Panc1 (cell line): ENCODE results near the gene STXBP5.

Source experiments
- POLR2AphosphoS5 ChIP-seq: IDR thresholded peaks from 2 replicates; pipeline ENCODE4 v1.6.1; 2012; ENCODE audit warnings: mild to moderate bottlenecking, low read depth, low read length, moderate library complexity
- SIN3A ChIP-seq: IDR thresholded peaks from 2 replicates; pipeline ENCODE4 v1.6.1; 2012; ENCODE audit warnings: low read depth, mild to moderate bottlenecking, low read length, moderate library complexity, borderline replicate concordance; ENCODE audit not compliant: insufficient read depth
- TCF7L2 ChIP-seq: IDR thresholded peaks from 2 replicates; pipeline ENCODE4 v1.6.1; 2011; ENCODE audit warnings: mild to moderate bottlenecking, low read depth, low read length, inconsistent platforms
- TF ChIP-seq, protein P1 (sequence below): fragments of 450-650 bp; IDR thresholded peaks from 2 replicates; pipeline ENCODE4 v1.5.1; 2017; ENCODE audit warnings: mild to moderate bottlenecking
- TF ChIP-seq, protein P2 (sequence below), 2 experiments: IDR thresholded peaks; 2 replicates each; pipeline ENCODE4 v1.6.1; 2011 to 2012; ENCODE audit warnings: low read depth in 2 of 2, control low read depth in 1 of 2, low read length in 1 of 2, mild to moderate bottlenecking in 1 of 2, moderate library complexity in 1 of 2; ENCODE audit not compliant: insufficient read depth in 1 of 2

DNA sequence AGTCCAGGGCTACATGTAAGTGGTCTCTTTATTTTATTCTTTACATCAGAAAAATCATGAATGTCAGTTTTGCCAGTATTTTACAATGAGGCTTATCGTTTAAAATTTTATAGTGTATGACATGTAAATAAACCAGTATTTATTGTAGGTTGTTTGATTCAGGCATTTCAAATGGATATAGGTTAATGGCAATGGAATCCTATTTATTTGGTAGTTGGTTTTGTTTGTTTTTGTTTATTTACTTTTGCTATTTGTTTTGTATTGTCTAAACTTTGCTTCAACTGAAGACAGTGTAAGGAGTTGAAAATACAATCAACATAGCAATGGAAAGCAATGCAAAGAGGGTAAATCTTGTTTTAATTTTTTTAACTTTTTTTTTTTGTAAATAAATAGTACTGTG is 185.2 kb downstream of the STXBP5 start:
- TF ChIP-seq, protein P1, sequence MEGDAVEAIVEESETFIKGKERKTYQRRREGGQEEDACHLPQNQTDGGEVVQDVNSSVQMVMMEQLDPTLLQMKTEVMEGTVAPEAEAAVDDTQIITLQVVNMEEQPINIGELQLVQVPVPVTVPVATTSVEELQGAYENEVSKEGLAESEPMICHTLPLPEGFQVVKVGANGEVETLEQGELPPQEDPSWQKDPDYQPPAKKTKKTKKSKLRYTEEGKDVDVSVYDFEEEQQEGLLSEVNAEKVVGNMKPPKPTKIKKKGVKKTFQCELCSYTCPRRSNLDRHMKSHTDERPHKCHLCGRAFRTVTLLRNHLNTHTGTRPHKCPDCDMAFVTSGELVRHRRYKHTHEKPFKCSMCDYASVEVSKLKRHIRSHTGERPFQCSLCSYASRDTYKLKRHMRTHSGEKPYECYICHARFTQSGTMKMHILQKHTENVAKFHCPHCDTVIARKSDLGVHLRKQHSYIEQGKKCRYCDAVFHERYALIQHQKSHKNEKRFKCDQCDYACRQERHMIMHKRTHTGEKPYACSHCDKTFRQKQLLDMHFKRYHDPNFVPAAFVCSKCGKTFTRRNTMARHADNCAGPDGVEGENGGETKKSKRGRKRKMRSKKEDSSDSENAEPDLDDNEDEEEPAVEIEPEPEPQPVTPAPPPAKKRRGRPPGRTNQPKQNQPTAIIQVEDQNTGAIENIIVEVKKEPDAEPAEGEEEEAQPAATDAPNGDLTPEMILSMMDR: no peak
- peak; percentile 37; the same call in 1 of the 2 replicates for TF ChIP-seq POLR2AphosphoS5
- TF ChIP-seq, protein P2, sequence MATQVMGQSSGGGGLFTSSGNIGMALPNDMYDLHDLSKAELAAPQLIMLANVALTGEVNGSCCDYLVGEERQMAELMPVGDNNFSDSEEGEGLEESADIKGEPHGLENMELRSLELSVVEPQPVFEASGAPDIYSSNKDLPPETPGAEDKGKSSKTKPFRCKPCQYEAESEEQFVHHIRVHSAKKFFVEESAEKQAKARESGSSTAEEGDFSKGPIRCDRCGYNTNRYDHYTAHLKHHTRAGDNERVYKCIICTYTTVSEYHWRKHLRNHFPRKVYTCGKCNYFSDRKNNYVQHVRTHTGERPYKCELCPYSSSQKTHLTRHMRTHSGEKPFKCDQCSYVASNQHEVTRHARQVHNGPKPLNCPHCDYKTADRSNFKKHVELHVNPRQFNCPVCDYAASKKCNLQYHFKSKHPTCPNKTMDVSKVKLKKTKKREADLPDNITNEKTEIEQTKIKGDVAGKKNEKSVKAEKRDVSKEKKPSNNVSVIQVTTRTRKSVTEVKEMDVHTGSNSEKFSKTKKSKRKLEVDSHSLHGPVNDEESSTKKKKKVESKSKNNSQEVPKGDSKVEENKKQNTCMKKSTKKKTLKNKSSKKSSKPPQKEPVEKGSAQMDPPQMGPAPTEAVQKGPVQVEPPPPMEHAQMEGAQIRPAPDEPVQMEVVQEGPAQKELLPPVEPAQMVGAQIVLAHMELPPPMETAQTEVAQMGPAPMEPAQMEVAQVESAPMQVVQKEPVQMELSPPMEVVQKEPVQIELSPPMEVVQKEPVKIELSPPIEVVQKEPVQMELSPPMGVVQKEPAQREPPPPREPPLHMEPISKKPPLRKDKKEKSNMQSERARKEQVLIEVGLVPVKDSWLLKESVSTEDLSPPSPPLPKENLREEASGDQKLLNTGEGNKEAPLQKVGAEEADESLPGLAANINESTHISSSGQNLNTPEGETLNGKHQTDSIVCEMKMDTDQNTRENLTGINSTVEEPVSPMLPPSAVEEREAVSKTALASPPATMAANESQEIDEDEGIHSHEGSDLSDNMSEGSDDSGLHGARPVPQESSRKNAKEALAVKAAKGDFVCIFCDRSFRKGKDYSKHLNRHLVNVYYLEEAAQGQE (IDR thresholded peaks at IDR 0.05; ENCODE audit: insufficient read depth in 1 of 2, low read depth in 2 of 2, low read length in 1 of 2): no peak
- TF ChIP-seq TCF7L2: peak; percentile 22; the same call in 1 of the 2 replicates
- no peak for TF ChIP-seq SIN3A
